Vagina (tissue), 2 donors: ENCODE data around the gene GPC4. TPM values are rescaled to one million over a fixed set of nuclear protein-coding genes. Genes with fewer than 3 reads are reported as not detected.

Experiments
- DNase-seq, 2 donors: peaks; one replicate each; pipeline ENCODE4 v3.0.0-alpha.2; 2017; ENCODE audit errors: extremely low spot score in 2 of 2
- H3K27ac ChIP-seq: fragments of 200-600 bp; sonication (generic); one replicate; pipeline ENCODE4 v1.5.1; 2019
- H3K27me3 ChIP-seq: fragments of 200-600 bp; sonication (generic); one replicate; pipeline ENCODE4 v1.5.1; 2019
- H3K36me3 ChIP-seq, 2 donors: fragments of 200-600 bp; sonication (generic); one replicate each; pipeline ENCODE4 v1.5.1; 2017 to 2019
- H3K4me1 ChIP-seq: fragments of 200-600 bp; sonication (generic); one replicate; pipeline ENCODE4 v1.5.1; 2019
- H3K4me3 ChIP-seq, 2 donors: fragments of 200-600 bp; sonication (generic); 1 replicate in 1 of 2; 2 replicates in 1 of 2; pipeline ENCODE4 v1.5.1; 2016 to 2019
- H3K9me3 ChIP-seq: fragments of 200-600 bp; sonication (generic); one replicate; pipeline ENCODE4 v1.5.1; 2019
- CTCF ChIP-seq, 3 experiments: fragments of 450-650 bp in 2 of 3; fragments of 200-600 bp in 1 of 3; sonication (generic) in 1 of 3; IDR thresholded peaks; one replicate each; pipeline ENCODE4 v1.5.1; 2017 to 2019; ENCODE audit warnings: antibody characterized with exemption in 3 of 3, mild to moderate bottlenecking in 2 of 3, moderate library complexity in 2 of 3
- POLR2A ChIP-seq, 2 donors: fragments of 450-650 bp; IDR thresholded peaks; one replicate each; pipeline ENCODE4 v1.6.1; 2017; ENCODE audit warnings: antibody characterized with exemption in 2 of 2, mild to moderate bottlenecking in 2 of 2, moderate library complexity in 2 of 2
- POLR2AphosphoS5 ChIP-seq, 2 donors: sonication (generic); formaldehyde crosslinking; IDR thresholded peaks; one replicate each; pipeline ENCODE4 v1.9.0; 2017; ENCODE audit warnings: antibody characterized with exemption in 2 of 2, mild to moderate bottlenecking in 2 of 2, low read depth in 1 of 2; ENCODE audit not compliant: insufficient read depth in 1 of 2
- intact Hi-C: fragments of 100-400 bp; cut with DNase I; formaldehyde crosslinking; loops from one replicate; pipeline ENCODE4 v1.15.1; 2023
- total RNA-seq: library from RNA; depleted of rRNA; stranded (reverse); fragments of >200 nt; gene quantifications from one replicate; pipeline ENCODE4 v1.2.3, GENCODE V29; 2016

The GPC4 gene
- total RNA-seq, 1 donor from 2014 or later: 7.6 TPM

DNA sequence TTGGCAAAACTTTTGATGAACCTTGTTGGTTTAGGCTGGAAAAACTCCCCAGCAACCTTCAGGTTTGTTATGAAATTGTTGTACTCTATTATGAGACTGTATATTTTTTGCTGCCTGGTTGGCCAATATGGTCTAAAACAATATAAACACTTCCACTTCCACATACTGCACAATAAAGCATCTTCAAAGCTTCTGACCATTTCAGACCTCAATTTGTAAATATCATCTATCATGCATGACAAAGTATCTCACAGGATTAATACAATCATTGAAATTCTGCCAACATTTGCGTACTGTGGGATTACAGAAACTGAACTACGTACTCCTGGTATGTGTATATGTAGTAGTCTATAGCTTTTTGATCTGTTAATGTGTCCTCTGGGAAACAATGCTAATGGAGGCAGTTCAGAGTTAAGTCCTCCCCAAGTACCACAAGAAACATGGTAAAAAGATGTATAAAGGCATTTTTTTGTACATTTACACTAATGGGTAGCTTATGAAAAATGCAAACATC is 40.4 kb downstream of the GPC4 start:
- intact Hi-C loops: no loop called here
- H3K9me3 ChIP-seq: no peaks in the 10 kb centered on the region
- no peaks in the 10 kb centered on the region for H3K27me3 ChIP-seq
- H3K4me1 ChIP-seq: no peaks in the 10 kb centered on the region
- H3K4me3 ChIP-seq: no peak overlapping the region
- DNase-seq: no peak
- no peak for TF ChIP-seq POLR2AphosphoS5 (IDR thresholded peaks at IDR 0.05; ENCODE audit: insufficient read depth in 1 of 2, low read depth in 1 of 2)
- no peak for TF ChIP-seq CTCF (IDR thresholded peaks at IDR 0.05)
- TF ChIP-seq POLR2A (IDR thresholded peaks at IDR 0.05): no peak
- H3K36me3 ChIP-seq: no peaks in the 10 kb centered on the region
- H3K27ac ChIP-seq: no peak overlapping the region

DNA sequence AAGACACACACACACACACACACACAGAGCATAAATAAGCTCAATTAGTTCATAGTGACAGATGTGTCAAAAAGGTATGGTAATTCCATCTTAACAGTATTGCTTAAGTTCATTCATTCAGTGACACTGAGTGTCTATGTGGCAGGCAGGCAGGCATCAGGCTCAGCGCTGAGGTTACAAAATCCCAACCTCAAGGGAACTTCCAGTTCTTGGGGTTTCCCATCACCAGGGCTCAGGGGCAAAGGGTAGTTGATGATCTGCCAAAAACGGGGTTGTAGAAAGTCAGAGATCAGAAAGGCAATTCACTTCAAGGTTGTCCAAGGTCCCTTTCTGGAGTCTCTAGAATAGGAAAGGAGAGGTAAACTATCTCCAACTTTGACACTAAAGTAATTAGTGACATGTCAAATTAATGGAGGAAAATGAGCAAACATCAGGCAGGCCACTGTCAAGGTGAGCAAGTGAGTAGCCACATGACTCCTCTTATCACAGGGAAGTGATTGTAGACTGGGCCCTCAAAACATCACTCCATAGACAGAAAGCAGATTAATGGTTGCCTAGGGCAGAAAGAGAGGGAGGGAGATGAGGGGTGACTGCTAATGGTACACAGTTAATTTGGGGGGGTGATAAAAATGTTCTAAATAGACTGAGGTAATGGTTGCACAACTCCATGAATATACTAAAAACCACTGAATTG is 41.8 kb downstream of the GPC4 start:
- intact Hi-C loops: no loop called here
- no peak for DNase-seq
- H3K27ac ChIP-seq: no peak overlapping the region
- no peaks in the 10 kb centered on the region for H3K9me3 ChIP-seq
- no peaks in the 10 kb centered on the region for H3K36me3 ChIP-seq
- no peak overlapping the region for H3K4me3 ChIP-seq
- no peaks in the 10 kb centered on the region for H3K27me3 ChIP-seq
- TF ChIP-seq POLR2A (IDR thresholded peaks at IDR 0.05) (no peak), POLR2AphosphoS5 (IDR thresholded peaks at IDR 0.05; ENCODE audit: insufficient read depth in 1 of 2, low read depth in 1 of 2) (no peak), CTCF (IDR thresholded peaks at IDR 0.05) (no peak)
- H3K4me1 ChIP-seq: no peaks in the 10 kb centered on the region

DNA sequence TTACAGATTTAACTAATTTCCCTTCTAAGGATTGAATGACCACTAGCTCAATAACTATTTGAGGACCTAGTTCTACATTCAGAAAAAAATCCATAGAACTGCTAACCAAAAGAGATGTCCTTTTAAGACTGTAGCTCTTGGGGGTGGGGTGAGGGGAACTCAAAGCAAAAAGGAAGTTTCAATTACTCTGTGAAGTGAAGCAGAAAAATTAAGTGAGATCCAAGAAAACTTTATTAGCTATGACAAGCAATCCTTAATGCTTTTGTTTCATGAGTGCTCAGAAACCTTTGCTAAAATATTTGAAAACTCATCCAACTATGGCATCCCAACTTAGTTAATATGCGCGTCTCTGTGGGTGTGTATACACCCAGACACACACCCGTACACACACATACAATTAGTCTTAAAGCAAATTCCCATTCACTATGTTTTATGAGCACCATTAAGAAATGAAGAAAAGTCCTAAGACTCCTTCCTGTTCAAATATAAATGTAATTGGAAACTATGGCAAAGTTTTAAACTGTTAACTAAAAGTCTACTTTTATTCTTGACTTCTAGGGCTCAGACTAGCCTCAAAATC is 44.5 kb downstream of the GPC4 start:
- no peaks in the 10 kb centered on the region for H3K4me1 ChIP-seq
- H3K27me3 ChIP-seq: no peaks in the 10 kb centered on the region
- TF ChIP-seq POLR2AphosphoS5 (IDR thresholded peaks at IDR 0.05; ENCODE audit: insufficient read depth in 1 of 2, low read depth in 1 of 2) (no peak), CTCF (IDR thresholded peaks at IDR 0.05) (no peak), POLR2A (IDR thresholded peaks at IDR 0.05) (no peak)
- no peak for DNase-seq
- no peaks in the 10 kb centered on the region for H3K36me3 ChIP-seq
- H3K27ac ChIP-seq: no peak overlapping the region
- no peaks in the 10 kb centered on the region for H3K9me3 ChIP-seq
- H3K4me3 ChIP-seq: no peak overlapping the region
- intact Hi-C loops: no loop called here

GRCh38 chrX:133369065-133369464 is 46.2 kb downstream of the GPC4 start:
- no peaks in the 10 kb centered on the region for H3K9me3 ChIP-seq
- H3K27ac ChIP-seq: no peak overlapping the region
- no peak for TF ChIP-seq CTCF (IDR thresholded peaks at IDR 0.05)
- TF ChIP-seq POLR2AphosphoS5 (IDR thresholded peaks at IDR 0.05; ENCODE audit: insufficient read depth in 1 of 2, low read depth in 1 of 2): no peak
- TF ChIP-seq POLR2A (IDR thresholded peaks at IDR 0.05): no peak
- H3K4me3 ChIP-seq: no peak overlapping the region
- DNase-seq: no peak
- H3K36me3 ChIP-seq: no peaks in the 10 kb centered on the region
- intact Hi-C loops: no loop called here
- no peaks in the 10 kb centered on the region for H3K4me1 ChIP-seq
- H3K27me3 ChIP-seq: no peaks in the 10 kb centered on the region

DNA sequence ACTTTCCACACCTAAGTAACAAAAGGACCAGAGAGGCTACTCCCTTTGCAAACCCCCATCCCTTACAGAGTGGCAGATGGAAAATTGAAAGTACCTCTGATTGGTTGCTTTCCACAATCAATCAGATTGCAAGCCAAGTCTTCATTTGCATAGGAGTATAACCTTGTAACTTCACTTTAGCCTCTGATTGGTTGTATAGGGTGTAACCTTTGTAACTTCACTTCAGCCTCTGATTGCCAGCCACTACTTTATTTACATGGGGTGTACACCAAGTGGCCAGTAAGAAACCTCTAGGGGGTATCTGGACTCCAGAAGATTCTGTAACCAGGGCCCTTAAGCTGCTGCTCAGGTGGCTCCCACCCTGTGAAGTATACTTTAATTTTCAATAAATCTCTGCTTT is 48.6 kb downstream of the GPC4 start:
- Histone ChIP-seq H3K27me3 (no peaks in the 10 kb centered on the region), H3K9me3 (no peaks in the 10 kb centered on the region), H3K4me1 (no peaks in the 10 kb centered on the region), H3K27ac (no peak overlapping the region), H3K36me3 (no peaks in the 10 kb centered on the region), H3K4me3 (no peak overlapping the region)
- DNase-seq: no peak
- intact Hi-C loops: no loop called here
- no peak for TF ChIP-seq POLR2AphosphoS5 (IDR thresholded peaks at IDR 0.05; ENCODE audit: insufficient read depth in 1 of 2, low read depth in 1 of 2)
- TF ChIP-seq POLR2A (IDR thresholded peaks at IDR 0.05): no peak
- no peak for TF ChIP-seq CTCF (IDR thresholded peaks at IDR 0.05)
